ENCODE results near the gene SLC25A39.

The SLC25A39 gene

DNA sequence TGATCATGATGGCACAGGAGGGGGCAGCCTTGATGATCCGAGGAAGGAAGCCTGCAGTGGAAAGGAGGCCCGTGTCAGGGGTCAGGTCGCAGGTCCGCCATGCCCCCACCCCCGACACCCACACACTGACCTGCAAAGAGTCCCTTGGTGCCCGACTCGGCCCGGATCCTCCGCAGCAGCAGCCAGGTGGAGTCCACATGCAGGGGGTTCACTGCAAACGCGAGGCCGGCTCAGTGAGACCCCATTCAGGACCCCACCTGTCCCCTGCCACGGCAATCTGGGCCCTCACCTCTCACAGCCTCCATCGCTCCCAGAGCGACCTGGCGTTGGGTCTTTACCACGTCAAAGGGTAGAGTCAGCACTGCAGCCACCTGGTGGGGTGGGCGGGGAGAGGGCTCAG is 4.6 kb downstream of the SLC25A39 start:
- TF ChIP-seq, protein P1, sequence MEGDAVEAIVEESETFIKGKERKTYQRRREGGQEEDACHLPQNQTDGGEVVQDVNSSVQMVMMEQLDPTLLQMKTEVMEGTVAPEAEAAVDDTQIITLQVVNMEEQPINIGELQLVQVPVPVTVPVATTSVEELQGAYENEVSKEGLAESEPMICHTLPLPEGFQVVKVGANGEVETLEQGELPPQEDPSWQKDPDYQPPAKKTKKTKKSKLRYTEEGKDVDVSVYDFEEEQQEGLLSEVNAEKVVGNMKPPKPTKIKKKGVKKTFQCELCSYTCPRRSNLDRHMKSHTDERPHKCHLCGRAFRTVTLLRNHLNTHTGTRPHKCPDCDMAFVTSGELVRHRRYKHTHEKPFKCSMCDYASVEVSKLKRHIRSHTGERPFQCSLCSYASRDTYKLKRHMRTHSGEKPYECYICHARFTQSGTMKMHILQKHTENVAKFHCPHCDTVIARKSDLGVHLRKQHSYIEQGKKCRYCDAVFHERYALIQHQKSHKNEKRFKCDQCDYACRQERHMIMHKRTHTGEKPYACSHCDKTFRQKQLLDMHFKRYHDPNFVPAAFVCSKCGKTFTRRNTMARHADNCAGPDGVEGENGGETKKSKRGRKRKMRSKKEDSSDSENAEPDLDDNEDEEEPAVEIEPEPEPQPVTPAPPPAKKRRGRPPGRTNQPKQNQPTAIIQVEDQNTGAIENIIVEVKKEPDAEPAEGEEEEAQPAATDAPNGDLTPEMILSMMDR (conservative IDR thresholded peaks at IDR 0.05; ENCODE audit: low read depth, low read length): no peak
- H3K4me3 ChIP-seq (ENCODE audit: low read length): no peak overlapping the region
- DNase-seq (ENCODE audit: low read depth): no peak

DNA sequence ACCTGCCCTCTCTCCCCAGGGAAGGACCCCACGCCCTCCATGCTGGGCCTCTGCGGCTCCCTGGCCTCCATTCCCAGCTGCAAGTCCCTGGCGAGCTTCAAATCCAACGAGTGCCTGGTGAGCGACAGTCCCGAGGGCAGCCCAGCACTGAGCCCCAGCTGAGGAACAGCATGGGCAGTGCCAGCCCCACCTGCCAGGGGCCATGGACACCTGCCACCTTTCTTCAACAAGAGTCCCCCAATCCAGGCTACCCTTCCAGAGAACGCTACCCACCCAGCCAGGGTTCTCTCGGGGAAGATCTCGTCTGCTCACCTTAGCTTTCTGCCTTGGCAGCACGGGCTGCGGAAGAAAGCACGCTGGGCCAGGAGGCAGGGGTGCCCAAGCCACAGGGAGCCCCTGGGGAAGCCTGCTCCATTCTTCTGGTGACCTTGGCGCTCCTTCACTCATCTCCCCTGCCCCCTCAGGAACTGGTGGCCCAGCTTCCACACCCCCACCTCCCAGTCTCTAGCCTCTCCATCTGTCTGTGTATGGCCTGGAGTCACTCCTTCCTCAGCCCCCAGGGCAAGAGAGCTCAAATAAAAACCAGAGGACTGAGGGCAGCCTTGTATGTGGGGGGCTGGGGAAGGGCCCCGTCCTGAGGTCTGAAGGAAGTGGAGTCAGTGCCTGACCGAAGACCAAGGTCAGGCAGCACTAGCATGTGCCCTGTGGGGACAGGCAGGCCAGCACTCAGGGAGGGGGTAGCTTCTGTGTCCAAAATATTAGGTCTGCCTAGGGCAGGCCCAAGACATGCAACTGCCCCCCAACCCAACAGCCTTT is 6.3 kb downstream of the SLC25A39 start:
- TF ChIP-seq, protein P1 (conservative IDR thresholded peaks at IDR 0.05; ENCODE audit: low read depth, low read length): no peak
- no peak for DNase-seq (ENCODE audit: low read depth)
- no peak overlapping the region for H3K4me3 ChIP-seq (ENCODE audit: low read length)

DNA sequence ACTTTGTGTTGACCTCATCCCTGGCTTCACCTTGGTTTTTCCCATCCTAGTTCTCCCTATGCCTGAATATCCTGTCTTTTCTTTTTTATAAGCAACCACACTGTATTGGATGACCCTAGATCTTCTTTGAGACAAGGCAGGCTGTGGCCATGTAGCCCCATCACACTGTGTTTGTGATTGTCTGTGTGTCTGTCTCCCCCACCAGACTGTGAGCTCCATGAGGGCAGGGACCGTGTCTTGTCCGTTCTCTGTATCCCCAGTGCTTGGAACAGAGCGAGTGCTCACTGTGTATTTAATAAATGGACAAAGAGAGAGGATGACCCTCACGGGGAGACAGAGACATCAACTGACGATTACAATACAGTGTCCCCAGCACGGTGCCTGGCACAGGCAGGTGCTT is 7.1 kb downstream of the SLC25A39 start:
- no peak overlapping the region for H3K4me3 ChIP-seq (ENCODE audit: low read length)
- TF ChIP-seq, protein P1 (conservative IDR thresholded peaks at IDR 0.05; ENCODE audit: low read depth, low read length): no peak
- DNase-seq (ENCODE audit: low read depth): no peak

DNA sequence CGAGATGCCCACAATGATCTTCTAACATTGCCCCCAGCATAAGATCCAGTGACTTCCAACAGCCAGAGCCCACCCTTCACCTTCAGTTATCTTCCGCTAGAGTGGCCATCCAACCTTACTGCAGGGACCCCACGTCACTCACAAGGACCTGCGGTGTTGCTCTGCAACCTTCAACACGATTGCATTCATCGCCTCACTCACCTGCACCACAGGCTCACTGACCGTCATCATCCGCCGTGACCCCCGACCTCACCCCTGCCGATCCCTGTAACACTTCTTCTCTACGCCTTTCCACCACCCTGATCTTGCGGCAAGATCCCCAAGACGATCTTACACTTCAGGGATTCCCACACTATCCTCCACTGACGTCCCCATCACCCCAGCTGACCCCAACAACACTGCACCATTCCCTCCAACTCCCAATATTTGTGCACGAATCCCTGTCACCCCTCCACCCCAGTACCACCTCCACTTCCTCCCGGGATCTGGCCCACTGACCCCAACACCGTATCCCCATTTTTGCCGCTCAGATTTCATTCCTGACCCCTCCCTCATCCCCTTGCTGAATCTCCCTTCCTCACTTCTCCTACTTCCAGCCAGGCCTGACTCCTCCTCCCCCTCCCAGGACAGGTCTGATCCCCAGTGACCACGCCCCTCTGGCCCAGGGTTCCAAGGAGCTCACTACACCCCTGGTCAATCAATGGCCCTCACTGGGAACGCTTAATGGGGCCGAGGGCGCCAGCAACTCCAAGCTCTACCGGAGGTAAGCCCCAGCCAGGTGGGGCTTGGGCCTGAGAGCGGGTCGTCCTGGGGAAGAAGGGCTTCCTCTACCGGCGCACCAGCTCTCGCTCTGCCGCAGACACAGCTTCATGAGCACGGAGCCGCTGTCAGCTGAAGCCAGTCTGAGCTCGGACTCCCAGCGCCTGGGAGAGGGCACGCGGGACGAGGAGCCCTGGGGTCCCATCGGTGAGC is 8.6 kb downstream of the SLC25A39 start:
- DNase-seq (ENCODE audit: low read depth): no peak
- H3K4me3 ChIP-seq (ENCODE audit: low read length): peak overlapping the region; percentile 47
- TF ChIP-seq, protein P1 (conservative IDR thresholded peaks at IDR 0.05; ENCODE audit: low read depth, low read length): no peak

DNA sequence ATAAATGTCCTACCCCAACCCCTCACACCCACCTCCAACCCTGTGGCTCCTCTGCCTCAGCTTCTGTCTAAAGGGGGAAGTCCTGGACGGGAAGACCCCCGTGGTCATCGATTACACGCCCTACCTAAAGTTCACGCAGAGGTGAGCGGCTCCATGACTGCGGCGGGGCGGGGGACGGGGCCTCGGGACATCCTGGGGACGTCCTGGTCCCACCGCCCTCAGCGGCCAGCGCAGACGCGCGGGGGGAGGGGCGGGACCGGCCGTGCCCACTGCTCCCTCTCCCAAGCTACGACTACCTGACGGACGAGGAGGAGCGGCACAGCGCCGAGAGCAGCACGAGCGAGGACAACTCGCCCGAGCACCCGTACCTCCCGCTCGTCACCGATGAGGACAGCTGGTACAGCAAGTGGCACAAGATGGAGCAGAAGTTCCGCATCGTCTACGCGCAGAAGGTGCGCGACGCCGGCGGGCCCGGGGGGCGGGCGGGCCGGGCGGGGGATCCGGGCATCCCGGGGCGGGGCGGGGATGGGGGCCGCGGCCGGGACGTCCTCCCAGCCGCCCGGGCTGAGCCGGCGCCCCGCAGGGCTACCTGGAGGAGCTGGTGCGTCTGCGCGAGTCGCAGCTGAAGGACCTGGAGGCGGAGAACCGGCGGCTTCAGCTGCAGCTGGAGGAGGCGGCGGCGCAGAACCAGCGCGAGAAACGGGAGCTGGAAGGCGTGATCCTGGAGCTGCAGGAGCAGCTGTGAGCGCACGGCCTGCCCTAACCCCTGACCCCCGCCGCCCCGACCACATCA is 9.6 kb downstream of the SLC25A39 start:
- peak overlapping the region; percentile 47 for H3K4me3 ChIP-seq (ENCODE audit: low read length)
- DNase-seq (ENCODE audit: low read depth): no peak
- TF ChIP-seq, protein P1 (conservative IDR thresholded peaks at IDR 0.05; ENCODE audit: low read depth, low read length): no peak

DNA sequence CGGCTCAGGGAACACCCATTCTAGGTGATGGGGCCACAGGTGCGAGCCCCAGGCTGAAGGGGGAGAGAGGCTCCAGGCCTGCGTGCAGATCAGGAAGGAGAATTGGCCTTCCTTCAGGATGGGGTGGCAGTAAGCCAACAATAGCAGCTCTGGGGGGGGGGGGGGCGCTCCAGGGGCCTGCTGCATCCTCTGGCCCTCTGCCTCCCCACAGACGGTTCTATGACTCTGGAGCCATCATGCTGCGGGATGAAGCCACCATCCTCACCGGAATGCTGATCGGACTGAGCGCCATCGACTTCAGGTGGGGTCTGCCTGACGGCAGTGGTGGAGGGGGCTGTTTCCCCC is 10.1 kb downstream of the SLC25A39 start:
- H3K4me3 ChIP-seq (ENCODE audit: low read length): peak overlapping the region; percentile 47
- TF ChIP-seq, protein P1 (conservative IDR thresholded peaks at IDR 0.05; ENCODE audit: low read depth, low read length): no peak
- DNase-seq (ENCODE audit: low read depth): no peak
